Spleen (tissue), 7 donors: Measurements from ENCODE around the gene DUSP22.

ENCODE experiments used
- CTCF ChIP-seq, 11 experiments: fragments of 200-600 bp in 7 of 11; fragments of 450-650 bp in 4 of 11; sonication (generic) in 4 of 11; IDR thresholded peaks in 8 of 11; conservative IDR thresholded peaks in 3 of 11; 1 replicate in 7 of 11; 2 replicates in 4 of 11; pipeline versions ENCODE4 v1.4.0 to v1.8.0; 2016 to 2021; ENCODE audit warnings: antibody characterized with exemption in 11 of 11, inconsistent platforms in 4 of 11, mild to moderate bottlenecking in 1 of 11
- POLR2A ChIP-seq, 3 donors: fragments of 450-650 bp; IDR thresholded peaks; one replicate each; pipeline ENCODE4 v1.5.1; 2017; ENCODE audit warnings: antibody characterized with exemption in 3 of 3, mild to moderate bottlenecking in 1 of 3
- POLR2AphosphoS5 ChIP-seq, 3 donors: sonication (generic); formaldehyde crosslinking; IDR thresholded peaks; one replicate each; pipeline ENCODE4 v1.5.1; 2017; ENCODE audit warnings: antibody characterized with exemption in 3 of 3
- donor health status: DM: no; HTN: no; CAD: no; lungs with moderate emphysema.
- donor health status: DM: no; HTN: no; CAD: no.
- donor health status: DM: no; HTN: no; CAD: no.

- TF ChIP-seq POLR2A (IDR thresholded peaks at IDR 0.05) (no peak), CTCF (IDR thresholded peaks at IDR 0.05 in 8 of 11, conservative IDR thresholded peaks at IDR 0.05 in 3 of 11) (no peak), POLR2AphosphoS5 (IDR thresholded peaks at IDR 0.05) (no peak)
Observed at GRCh38 chr6:285030-285771, 7.1 kb upstream of the DUSP22 start.
